ENCODE results near the gene UBA3.

The UBA3 gene

DNA sequence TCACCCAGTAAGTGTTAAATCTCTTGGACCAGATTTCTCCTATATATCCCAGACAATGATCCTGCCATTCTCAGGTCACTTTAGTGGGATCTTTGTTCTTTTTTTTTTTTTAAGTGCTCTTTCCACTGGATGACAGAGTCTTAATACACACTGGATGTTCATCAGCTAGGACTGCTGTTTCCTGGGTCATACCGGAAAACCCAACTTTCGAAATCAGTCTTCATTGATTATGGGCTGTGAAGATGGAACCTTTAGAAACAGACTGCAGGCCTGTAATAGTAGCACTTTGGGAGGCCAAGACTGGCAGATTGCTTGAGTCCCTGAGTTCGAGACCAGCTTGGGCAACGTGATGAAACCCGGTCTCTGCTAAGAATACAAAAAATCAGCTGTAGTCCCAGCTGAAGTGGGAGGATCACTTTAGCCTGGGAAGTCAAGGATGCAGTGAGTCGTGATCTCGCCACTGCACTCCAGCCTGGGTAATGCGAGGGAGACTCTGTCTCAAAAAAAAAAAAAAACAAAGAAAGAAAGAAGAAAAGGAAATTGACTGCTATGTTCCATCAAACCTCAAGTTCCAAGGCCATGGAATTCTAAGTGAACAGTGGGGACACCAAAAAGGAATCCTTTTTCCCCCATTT is 69.0 kb downstream of the UBA3 start:
- no peak for DNase-seq (ENCODE audit: low read depth)

DNA sequence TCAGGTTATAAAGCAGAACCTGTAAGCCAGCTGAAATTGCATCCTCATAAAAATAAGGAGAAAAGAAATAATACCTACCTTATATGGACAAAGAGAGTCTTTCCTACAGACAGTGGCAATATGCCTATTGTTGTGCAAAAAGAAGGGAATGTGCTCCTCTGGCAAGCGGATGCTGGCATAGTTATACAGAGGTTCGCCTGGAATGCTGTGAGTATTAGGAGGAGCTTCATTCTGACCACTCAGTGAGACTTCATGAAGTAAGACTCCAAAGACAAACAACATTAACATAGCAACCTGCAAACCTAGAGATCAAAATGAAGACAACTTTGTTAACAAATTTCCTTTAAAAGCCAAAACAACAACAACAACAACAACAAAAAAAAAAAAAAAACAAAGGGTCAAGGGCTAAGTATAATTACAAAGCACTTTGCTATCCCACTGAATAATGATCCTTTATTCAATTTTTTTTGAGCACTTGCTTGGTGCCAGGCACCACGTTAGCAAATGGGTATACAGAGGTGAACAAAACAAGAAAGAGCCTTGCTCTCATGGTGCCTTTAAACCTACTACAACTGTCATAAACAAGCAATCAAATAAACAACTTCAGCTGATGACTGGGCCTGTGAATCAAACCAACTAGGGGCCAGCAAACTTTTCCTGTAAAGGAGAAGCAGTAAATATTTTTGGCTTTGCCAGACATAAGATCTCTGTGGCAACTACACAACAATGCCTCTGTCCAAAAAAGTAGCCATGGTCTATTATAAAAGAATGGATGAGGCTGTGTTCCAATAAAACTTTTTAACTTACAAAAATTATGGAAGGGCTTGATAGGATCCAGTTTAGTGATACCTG is 70.4 kb downstream of the UBA3 start:
- no peak for DNase-seq (ENCODE audit: low read depth)

GRCh38 chr3:69008980-69009379 is 71.2 kb downstream of the UBA3 start:
- no peak for DNase-seq (ENCODE audit: low read depth)

- DNase-seq (ENCODE audit: low read depth), result no peak
Measured at GRCh38 chr3:69005791-69006482, 74.2 kb downstream of the UBA3 start.

DNA sequence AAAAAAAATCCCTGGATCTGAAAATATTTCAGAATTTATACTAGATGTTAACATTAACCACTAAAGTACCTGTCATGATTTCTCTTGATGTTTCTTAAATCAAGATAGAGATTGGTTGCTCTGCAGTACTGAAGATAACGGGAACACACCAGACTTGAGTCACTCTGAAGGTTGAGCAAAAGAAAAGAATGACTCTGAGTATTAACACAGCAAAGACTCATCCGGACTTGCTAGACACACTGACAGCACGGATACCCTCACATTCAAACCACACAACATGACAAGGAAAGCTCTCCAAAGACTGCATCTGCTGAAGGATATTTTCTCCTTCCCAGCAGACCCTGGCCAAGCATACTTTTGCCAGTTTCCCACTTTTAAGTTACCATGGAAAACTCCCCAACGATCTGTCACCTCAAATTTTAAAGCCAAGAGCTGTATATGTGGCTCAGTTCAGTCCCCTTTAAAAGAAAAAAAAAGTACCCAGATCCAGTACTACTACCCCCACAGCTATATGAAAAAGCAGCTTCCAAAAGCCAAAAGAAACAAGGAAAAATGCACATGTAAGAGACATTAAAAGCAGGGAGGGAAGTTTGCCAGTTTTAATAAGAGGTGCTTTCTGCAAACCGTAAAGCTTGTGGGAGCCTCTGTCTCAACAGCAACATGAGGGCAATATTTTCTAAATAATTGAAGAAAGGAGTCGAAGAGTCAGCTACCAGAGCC is 74.9 kb downstream of the UBA3 start:
- no peak for DNase-seq (ENCODE audit: low read depth)

All from activated T-helper 9 cell treated with anti-CD3 and anti-CD28 coated beads, Interleukin-2, amount 50 U/mL, for 16 hours (primary cell).